Transverse colon (tissue), 4 donors: Measurements from ENCODE around the gene DDR2. TPM values are rescaled to one million over a fixed set of nuclear protein-coding genes. Genes with fewer than 3 reads are reported as not detected.

Experiments used
- DNase-seq: peaks from one replicate; pipeline ENCODE4 v3.0.0-alpha.2; 2019
- H3K27ac ChIP-seq, 4 donors: fragments of 200-600 bp; sonication (generic); 2 replicates each; pipeline ENCODE4 v1.5.1; 2016 to 2018; ENCODE audit warnings: inconsistent platforms in 4 of 4
- H3K27me3 ChIP-seq: fragments of 200-600 bp; sonication (generic); 2 replicates; pipeline ENCODE4 v1.5.1; 2017; ENCODE audit warnings: inconsistent platforms
- H3K36me3 ChIP-seq, 4 donors: fragments of 200-600 bp; sonication (generic); 2 replicates each; pipeline ENCODE4 v1.5.1; 2017 to 2019; ENCODE audit warnings: inconsistent platforms in 4 of 4
- H3K4me1 ChIP-seq, 4 donors: fragments of 200-600 bp; sonication (generic); 2 replicates each; pipeline ENCODE4 v1.5.1; 2017 to 2020; ENCODE audit warnings: inconsistent platforms in 4 of 4
- H3K4me3 ChIP-seq, 4 donors: fragments of 200-600 bp; sonication (generic); 1 replicate in 1 of 4; 2 replicates in 3 of 4; pipeline versions ENCODE4 v1.5.1 to v1.6.1; 2017 to 2019; ENCODE audit warnings: inconsistent platforms in 4 of 4
- H3K9me3 ChIP-seq, 2 donors: fragments of 200-600 bp; sonication (generic); 2 replicates each; pipeline ENCODE4 v1.5.1; 2017 to 2019; ENCODE audit warnings: inconsistent platforms in 2 of 2
- CTCF ChIP-seq, 5 experiments: fragments of 200-600 bp in 3 of 5; fragments of 450-650 bp in 2 of 5; sonication (generic) in 3 of 5; IDR thresholded peaks; 1 replicate in 2 of 5; 2 replicates in 3 of 5; pipeline ENCODE4 v1.5.1; 2016 to 2017; ENCODE audit warnings: antibody characterized with exemption in 5 of 5, inconsistent platforms in 3 of 5, mild to moderate bottlenecking in 2 of 5, moderate library complexity in 1 of 5
- EP300 ChIP-seq: sonication (generic); formaldehyde crosslinking; IDR thresholded peaks from one replicate; pipeline ENCODE4 v1.6.1; 2017; ENCODE audit warnings: antibody characterized with exemption, low read depth
- POLR2A ChIP-seq: fragments of 450-650 bp; IDR thresholded peaks from one replicate; pipeline ENCODE4 v1.6.1; 2016; ENCODE audit warnings: antibody characterized with exemption, mild to moderate bottlenecking, moderate library complexity
- POLR2AphosphoS5 ChIP-seq, 3 donors: sonication (generic); formaldehyde crosslinking; IDR thresholded peaks; one replicate each; pipeline ENCODE4 v1.6.1; 2016; ENCODE audit warnings: antibody characterized with exemption in 3 of 3
- WGBS, 2 donors: methylation state at CpG; one replicate each; pipeline ENCODE4 v1.1.5; 2018; ENCODE audit warnings: low coverage in 1 of 2; 5-methylcytosine and 5-hydroxymethylcytosine counted together
- in situ Hi-C, 4 donors: fragments of 200-750 bp; cut with MboI; loops; one replicate each; pipeline versions ENCODE4 v1.15.0 to v1.15.1; 2017; ENCODE audit warnings: low sequenced_read_pairs in 3 of 4, low pct_ligation_motif_present in 1 of 4, low pct_unique_long_range_greater_than_20kb in 1 of 4
- intact Hi-C: fragments of 100-400 bp; cut with DNase I; formaldehyde crosslinking; loops from one replicate; pipeline ENCODE4 v1.15.1; 2023; ENCODE audit warnings: low total_unique reads
- total RNA-seq, 4 donors: library from RNA; depleted of rRNA; stranded (reverse); fragments of >200 nt; gene quantifications; one replicate each; pipeline ENCODE4 v1.1.0, GENCODE V29; 2016

DDR2 gene
- total RNA-seq, 4 donors from 2014 or later: 33.3 to 54.1 (median 42.2) TPM

GRCh38 chr1:162670928-162671663 is 38.8 kb downstream of the DDR2 start:
- H3K36me3 ChIP-seq: no peaks in the 10 kb centered on the region
- intact Hi-C loops (no loop called here), in situ Hi-C loops (no loop called here)
- peaks cover 0 to 28% (median 3%) of the 10 kb centered on the region in 4 donors for H3K4me1 ChIP-seq
- TF ChIP-seq POLR2A: no peak
- peak; percentile 29 for TF ChIP-seq EP300
- peak in 2 of 3 donors; percentile 30 to 34 for TF ChIP-seq POLR2AphosphoS5 (IDR thresholded peaks at IDR 0.05)
- TF ChIP-seq CTCF (IDR thresholded peaks at IDR 0.05): no peak
- H3K27me3 ChIP-seq: no peaks in the 10 kb centered on the region
- H3K9me3 ChIP-seq: no peaks in the 10 kb centered on the region
- 73% methylated on average over 8 of the region's 8 CpGs; no CpG with 5 or more reads in 1 of the 2 donors for WGBS, 2 donors
- no peak overlapping the region for H3K4me3 ChIP-seq
- peak overlapping the region; percentile 16 to 78 (median 54) for H3K27ac ChIP-seq
- DNase-seq: no peak

GRCh38 chr1:162671664-162672410 is 39.6 kb downstream of the DDR2 start:
- TF ChIP-seq EP300 (no peak), POLR2AphosphoS5 (IDR thresholded peaks at IDR 0.05) (no peak), CTCF (IDR thresholded peaks at IDR 0.05) (no peak), POLR2A (no peak)
- Histone ChIP-seq H3K27ac (peak overlapping the region; percentile 16 to 78 (median 54)), H3K36me3 (no peaks in the 10 kb centered on the region), H3K27me3 (no peaks in the 10 kb centered on the region), H3K4me3 (no peak overlapping the region), H3K4me1 (peaks cover 0 to 33% (median 2%) of the 10 kb centered on the region in 4 donors), H3K9me3 (no peaks in the 10 kb centered on the region)
- WGBS, 2 donors: 55 to 65% methylated on average over 5 of the region's 5 CpGs
- in situ Hi-C loops (no loop called here), intact Hi-C loops (no loop called here)
- DNase-seq: no peak

GRCh38 chr1:162672622-162673260 is 40.5 kb downstream of the DDR2 start:
- Histone ChIP-seq H3K9me3 (no peaks in the 10 kb centered on the region), H3K4me1 (peaks cover 0 to 42% (median 2%) of the 10 kb centered on the region in 4 donors), H3K27ac (peak overlapping the region; percentile 39 to 78 (median 66)), H3K4me3 (no peak overlapping the region), H3K36me3 (no peaks in the 10 kb centered on the region), H3K27me3 (no peaks in the 10 kb centered on the region)
- TF ChIP-seq CTCF (IDR thresholded peaks at IDR 0.05) (no peak), EP300 (no peak), POLR2A (no peak), POLR2AphosphoS5 (IDR thresholded peaks at IDR 0.05) (no peak)
- intact Hi-C loops (no loop called here), in situ Hi-C loops (no loop called here)
- WGBS, 2 donors: 71 to 82% methylated on average over 3 of the region's 3 CpGs
- DNase-seq: no peak

GRCh38 chr1:162674034-162674608 is 41.9 kb downstream of the DDR2 start:
- TF ChIP-seq POLR2AphosphoS5 (IDR thresholded peaks at IDR 0.05) (no peak), CTCF (IDR thresholded peaks at IDR 0.05) (no peak), EP300 (no peak), POLR2A (no peak)
- no peaks in the 10 kb centered on the region for H3K9me3 ChIP-seq
- WGBS, 2 donors: 80 to 87% methylated on average over 2 of the region's 2 CpGs
- H3K36me3 ChIP-seq: no peaks in the 10 kb centered on the region
- intact Hi-C loops (no loop called here), in situ Hi-C loops (no loop called here)
- H3K27ac ChIP-seq: peak overlapping the region; percentile 39 to 78 (median 66)
- peaks cover 3 to 43% (median 8%) of the 10 kb centered on the region in 4 donors for H3K4me1 ChIP-seq
- no peak for DNase-seq
- H3K27me3 ChIP-seq: no peaks in the 10 kb centered on the region
- no peak overlapping the region for H3K4me3 ChIP-seq
